NCI-H524 treated with DMSO at 0.1 percent for 48 hours (cell line): Measurements from ENCODE around the gene ARHGEF17.

Source experiments
- DNase-seq: peaks from one replicate; lab custom pipeline; 2025; lab: John Stamatoyannopoulos, UW

ARHGEF17 gene

DNA sequence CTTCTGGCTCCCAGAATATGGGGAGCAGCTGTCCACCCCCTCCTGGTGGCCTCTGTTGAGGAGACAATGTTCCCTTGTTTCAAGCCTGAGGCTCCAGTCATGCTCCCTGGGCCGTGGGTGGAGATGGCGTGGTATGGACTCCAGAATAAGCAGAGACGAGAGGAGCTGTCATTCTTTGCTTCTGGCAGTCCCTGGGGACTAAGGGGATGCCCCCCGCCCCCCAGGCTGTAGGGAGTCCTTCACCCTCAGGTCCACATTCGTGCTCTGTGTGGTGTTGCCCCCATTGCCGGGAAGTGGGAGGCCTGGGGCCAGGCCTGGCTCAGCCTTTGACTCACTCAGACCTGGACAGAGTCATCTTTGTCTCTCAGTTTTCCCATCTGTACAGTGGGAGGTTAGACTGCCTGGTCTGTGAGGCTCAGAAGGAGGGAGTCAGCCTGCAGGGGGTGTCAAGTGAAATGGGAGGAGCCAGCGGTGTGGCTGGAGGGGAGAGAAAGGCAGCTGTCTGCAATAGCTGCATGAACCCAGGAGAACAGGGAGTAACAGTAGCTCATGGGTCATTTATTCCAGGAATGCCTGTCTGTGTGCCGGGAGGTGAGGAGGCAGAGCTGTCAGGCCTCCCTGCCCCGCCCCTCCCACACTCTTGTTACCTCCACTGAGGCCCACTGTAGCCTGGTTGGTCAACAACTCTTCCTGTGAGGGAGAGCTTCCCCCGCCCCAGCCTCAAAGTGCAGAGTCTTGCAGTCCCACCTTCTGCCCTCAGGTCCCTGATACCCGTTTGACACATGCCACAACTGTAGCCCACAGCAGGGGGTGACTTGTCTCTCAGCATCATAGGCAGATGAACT is 6.3 kb downstream of the ARHGEF17 start:
- no peak for DNase-seq

- DNase-seq: peak; percentile 34
Measured at GRCh38 chr11:73315293-73316020, 7.4 kb downstream of the ARHGEF17 start.

- DNase-seq: no peak
Measured at GRCh38 chr11:73316422-73316821, 8.3 kb downstream of the ARHGEF17 start.

GRCh38 chr11:73317373-73317772 is 9.3 kb downstream of the ARHGEF17 start:
- DNase-seq: no peak

DNA sequence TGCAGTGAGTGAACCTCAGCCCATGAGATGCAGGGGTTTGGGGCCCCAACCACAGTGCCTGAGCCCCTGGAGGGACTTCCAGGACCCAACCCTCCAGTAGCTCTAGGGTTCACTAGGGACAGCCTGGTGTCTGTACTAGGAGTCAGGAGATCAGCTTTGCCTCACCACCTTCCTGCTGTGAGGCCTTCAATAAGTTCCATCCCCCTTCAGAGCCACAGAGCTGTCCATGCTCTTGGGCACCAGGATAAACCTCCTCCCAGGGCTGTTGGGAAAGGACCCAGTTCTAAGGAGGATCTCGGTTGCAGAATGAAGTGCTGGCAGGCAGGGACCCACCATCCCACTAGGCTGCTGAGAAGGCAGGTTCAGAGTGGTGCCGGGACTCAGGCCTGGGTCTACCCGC is 9.7 kb downstream of the ARHGEF17 start:
- DNase-seq: no peak

GRCh38 chr11:73318501-73319011 is 10.5 kb downstream of the ARHGEF17 start:
- DNase-seq: no peak

DNA sequence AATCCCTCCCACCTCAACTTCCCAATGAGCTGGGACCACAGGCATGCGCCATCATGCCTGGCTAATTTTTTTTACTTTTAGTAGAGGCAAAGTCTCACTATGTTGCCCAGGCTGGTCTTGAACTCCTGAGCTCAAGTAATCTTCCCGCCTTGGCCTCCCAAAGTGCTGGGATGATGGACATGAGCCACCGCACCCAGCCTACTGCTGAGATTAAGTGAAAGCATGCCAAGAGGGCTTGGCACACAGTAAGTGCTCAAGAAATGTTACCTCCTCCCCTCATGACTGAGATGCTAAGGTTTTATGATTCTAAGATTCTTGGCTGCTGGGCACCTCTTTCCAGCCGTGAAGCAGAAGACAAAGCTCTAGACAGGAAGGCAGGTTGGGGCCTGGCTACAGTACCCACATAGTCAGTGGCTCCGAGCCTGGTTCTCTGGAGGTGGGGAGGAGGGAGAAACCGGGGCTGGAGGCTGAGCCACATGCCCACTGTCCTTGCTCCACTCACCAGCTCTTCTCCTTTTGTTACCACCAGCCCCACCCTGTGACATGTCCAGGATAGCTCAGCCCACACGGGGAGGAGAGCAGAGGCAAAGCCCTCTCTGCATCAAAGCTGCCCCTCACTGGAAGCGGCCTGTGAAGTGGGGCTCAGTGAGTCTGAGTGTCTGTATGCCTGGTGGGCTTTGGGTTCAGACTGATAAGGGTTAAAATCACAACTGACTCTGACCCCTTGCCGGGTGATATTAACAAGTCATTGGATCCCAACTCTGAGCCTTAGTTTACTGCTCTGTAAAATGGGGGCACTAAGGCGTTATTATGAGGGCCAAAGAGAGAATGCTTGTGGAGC is 12.9 kb downstream of the ARHGEF17 start:
- DNase-seq: no peak

- DNase-seq: no peak
Measured at GRCh38 chr11:73321604-73322381, 13.7 kb downstream of the ARHGEF17 start.

- DNase-seq: no peak
Measured at GRCh38 chr11:73322382-73323306, 14.6 kb downstream of the ARHGEF17 start.

DNA sequence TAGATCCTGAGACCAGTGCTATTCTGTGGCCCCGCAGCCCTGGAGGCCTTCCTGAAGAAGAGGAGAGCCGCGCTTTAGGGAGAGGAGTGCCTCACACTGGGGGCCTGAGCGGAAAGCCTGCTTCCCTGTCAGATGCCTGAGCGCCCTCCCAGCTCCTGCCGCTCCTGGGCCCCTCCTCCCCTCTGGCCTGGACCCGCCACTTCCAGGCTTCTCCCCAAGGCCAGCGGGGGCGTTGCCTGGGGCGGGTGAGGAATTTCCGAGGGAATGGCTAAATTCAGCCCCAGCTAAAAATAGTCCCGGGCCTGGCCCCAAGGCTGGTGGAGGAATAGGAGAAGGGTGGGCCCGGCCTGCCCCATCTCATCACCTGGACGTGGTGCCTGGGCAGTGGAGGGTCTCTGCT is 15.4 kb downstream of the ARHGEF17 start:
- DNase-seq: no peak

GRCh38 chr11:73324116-73324515 is 16.0 kb downstream of the ARHGEF17 start:
- no peak for DNase-seq

DNA sequence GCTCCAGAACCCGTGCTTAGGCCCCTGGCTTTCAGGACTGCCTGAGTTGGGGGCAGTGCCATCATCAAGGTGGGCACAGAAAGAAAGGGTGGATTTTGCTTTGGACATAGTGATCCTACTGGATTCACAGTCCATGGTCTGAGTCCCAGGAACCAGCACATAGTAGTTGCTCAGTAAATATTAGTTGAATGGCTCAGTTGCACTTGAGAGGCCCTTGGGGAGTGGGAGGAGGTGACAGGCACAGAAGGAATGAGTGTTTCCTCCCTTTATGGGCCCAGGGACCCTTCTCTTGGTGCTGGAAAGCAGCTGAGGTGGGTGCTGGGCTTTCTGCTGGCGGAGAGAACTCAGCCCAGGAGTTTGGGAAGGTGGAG is 16.6 kb downstream of the ARHGEF17 start:
- DNase-seq: no peak

GRCh38 chr11:73325036-73325981 is 17.2 kb downstream of the ARHGEF17 start:
- DNase-seq: peak; percentile 93

GRCh38 chr11:73326929-73327811 is 19.1 kb downstream of the ARHGEF17 start:
- DNase-seq: no peak

DNA sequence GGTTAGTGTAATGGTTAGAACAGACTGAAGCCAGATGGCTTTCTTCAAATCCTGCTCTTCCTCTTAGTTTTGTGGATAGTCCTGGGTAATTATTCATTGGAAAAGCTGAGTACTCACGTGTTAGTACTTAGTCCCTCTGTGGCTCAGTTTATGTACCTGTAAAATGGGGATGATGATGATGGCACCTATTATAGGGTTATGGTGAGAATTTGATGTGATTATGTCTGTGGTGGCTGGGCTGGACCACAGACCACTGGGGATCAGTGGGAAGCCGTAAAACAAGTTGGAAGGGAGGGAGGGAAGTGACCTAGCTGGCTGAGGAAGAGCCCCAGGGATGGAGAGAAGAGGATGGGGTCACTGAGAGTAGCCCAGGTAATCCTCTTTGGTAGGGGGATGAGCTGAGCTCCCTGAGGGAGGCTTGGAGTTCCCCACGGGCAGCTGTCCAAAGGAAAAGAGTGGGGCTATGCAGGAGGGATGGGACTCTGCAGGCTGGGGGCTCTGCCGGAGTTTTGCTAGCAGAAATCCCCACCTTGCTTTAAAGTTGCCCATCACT is 19.8 kb downstream of the ARHGEF17 start:
- DNase-seq: no peak

DNA sequence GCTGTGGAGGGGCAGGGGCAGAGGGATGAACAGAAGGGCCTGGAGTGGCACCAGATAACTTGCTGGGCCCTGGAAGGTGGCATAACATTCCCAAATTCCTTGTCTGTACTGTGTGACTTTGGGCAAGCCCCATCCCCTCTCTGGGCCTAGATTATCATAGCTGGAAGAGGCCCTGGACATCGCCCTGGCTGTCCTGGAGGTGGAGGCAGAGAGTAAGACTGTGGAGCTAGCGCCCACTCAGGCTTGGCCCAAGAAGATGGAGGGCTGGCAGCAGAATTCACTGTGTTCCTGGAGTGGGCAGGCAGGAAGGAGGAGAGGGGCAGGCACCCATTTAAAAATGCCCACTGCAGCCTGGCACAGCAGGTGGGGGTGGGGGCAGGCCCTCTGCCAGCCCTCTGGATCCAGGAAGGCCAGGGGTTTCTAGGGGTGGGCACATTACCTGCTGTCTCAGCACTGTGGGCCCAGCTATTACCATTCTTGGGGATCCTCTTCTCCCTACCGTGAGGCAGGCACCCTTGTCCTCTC is 22.6 kb downstream of the ARHGEF17 start:
- no peak for DNase-seq

GRCh38 chr11:73331138-73331916 is 23.3 kb downstream of the ARHGEF17 start:
- DNase-seq: no peak
